Embryonic facial prominence (tissue), 1 donor: Measurements from ENCODE around the gene ANO8.

ENCODE experiments used
- DNase-seq: peaks from one replicate; pipeline ENCODE4 v3.0.0-alpha.2; 2016; ENCODE audit errors: extremely low spot score

The ANO8 gene

DNA sequence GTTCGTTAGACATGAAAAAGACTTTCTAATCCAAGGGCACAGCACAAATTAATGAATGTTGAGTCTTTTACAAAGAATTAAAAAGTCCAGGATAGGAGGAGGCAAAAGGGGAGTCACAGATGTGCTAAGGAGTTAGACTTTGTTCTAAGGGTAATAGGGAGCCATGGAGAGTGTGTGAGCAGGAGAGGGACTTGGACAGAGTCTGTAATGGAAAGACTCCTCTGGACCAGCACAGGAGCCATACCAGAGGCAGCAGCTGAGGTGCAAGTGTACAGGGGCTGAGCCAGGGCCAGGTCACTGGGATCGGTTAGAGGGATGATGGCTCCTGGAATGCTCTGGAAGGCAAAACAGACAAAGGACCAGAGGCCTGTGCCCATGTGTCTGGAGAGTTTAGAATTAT is 13.2 kb upstream of the ANO8 start:
- DNase-seq: no peak

DNA sequence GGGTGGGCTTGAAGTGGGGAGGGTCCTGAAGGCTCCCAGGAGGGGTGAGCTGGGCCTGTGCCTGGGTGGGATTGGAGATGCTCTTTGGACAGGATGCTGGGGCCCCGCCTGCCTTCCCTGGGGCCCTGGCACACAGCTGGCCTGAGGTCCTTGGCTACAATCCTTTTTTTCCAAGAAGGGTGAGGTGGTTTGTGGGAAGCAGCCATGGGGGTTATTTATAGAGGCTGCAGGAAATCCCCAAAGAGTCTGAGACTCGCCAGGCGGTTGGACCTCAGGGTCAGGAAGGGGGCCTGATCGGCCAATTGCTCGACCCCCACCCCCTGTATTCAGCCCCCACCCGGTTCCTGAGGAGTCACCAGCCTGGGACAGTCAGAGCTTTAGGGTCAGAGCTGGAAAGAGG is 12.7 kb upstream of the ANO8 start:
- no peak for DNase-seq

DNA sequence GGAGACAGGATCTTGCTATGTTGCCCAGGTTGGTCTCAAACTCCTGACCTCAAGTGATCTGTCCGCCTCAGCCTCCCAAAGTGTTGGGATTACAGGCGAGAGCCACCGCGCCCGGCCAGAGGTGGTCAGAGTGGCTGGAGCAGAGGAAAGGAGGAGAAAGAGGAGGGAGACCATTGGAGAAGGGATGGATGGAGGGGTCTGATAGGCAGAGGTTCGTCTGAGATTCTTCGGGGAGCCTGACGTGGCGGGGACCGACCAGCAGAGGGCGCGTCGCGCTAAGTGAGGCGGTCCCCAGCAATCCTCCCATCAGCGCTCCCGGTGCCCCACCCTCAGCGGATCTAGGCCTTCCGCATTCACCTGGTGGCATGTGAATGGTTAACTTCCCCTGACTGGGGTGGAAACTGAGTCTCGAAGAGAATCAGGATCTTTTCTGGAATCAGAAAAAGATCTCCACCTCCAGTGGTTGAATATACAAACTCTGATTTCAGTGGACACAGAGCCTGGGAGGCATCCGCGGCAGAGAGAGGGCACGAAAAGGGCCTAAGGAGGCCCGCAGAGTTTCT is 11.5 kb upstream of the ANO8 start:
- no peak for DNase-seq

DNA sequence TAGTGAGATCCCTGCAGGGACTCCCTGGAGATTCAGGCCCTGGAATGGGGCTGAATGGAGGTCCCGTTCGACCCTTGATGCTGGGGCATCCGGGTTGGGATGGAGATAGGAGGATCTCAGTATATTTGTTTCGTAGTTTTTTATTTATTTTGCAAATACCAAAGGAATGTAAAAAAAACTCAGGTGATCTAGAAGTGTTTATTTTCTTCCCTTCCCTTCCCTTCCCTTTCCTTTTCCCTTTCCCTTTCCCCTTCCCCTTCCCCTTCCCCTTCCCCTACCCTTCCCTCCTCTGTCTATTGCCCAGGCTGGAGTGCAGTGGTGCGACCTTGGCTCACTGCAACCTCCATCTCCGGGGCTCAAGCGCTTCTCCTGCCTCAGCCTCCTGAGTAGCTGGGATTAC is 7.2 kb upstream of the ANO8 start:
- DNase-seq: no peak

DNA sequence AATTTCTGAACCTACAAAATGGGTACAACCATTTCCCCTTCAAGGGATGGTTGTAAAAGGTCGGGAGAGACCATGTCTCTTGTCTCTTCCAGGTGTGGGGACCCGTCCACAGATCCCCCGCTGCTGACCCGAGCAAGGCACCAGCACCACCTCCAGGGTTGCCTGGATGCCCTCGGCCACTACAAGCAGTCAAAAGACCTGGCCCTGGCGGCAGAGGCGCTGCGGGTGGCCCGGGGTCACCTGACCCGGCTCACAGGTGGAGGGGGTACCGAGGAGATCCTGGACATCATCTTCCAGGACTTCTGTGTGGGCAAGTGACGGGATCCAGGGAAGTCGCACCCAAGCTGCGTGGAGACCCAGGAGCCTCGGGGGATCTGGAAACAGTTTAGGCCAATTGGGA is 6.7 kb upstream of the ANO8 start:
- DNase-seq: no peak

DNA sequence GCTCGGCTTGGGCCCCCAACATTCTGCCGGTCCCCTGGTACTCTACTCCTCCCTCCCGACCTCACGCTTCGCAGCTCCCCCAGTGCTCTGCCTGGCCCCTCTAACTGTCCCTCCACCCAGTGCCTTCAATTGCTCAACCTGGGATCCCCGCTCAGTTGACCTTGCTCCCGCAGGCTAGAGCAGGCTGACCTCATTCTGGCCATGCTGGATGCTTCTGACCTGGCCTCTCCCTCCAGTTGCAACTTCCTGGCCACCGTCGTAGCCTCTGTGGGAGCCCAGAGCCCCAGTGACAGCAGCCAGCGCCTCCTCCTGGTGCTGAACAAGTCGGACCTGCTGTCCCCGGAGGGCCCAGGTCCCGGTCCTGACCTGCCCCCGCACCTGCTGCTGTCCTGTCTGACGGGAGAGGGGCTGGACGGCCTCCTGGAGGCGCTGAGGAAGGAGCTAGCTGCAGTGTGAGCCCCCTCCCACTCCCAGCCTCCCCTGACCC is 6.3 kb upstream of the ANO8 start:
- DNase-seq: no peak

DNA sequence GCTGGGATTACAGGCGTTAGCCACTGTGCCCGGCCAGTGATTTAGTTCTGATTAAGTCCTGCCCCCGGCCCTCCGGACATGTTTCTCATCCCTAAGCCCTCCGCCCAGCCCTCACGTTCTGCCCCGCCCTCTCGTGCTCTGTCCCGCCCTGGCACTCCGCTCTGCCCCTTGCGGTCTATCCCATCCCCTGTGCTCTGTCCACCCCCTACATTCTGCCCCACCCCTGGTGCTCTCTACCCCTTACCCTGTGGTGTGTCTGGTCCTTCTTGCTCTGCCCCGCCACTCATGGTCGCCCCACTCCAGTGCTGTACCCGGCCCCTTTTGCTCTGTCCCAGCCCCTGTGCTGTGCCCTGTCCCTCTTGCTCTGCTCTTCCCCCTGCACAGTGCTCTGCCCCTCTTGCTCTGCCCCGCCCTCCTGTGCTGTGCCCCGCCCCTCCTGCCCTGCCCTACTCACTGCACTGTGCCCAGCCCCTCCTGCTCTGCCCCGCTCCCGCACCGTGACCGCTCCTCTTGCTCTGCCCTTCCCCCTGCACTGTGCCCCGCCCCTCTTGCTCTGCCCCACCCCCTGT is 5.7 kb upstream of the ANO8 start:
- DNase-seq: no peak

DNA sequence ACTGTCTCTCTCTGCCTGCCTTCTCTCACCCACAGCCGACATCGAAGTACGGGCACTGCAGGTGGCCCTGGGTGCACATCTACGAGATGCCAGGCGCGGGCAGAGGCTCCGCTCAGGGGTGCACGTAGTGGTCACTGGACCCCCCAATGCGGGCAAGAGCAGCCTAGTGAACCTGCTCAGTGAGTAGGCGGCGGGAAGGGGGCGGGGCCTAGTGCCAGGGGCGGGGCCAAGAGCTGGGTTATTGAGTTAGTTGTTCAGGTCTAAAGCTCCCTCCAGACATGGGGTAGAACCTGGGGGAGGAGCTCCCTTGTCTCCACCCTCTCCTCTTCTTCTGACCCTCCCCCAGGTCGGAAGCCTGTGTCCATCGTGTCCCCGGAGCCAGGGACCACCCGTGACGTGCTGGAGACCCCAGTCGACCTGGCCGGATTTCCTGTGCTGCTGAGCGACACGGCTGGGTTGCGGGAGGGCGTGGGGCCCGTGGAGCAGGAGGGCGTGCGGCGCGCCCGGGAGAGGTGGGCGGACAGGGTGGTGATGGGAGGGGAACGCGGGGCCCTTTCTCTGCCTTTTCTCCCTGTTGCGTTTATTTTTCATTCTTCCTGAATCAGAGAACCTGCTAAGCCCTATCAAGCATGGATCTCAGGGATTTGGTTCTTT is 4.6 kb upstream of the ANO8 start:
- no peak for DNase-seq

DNA sequence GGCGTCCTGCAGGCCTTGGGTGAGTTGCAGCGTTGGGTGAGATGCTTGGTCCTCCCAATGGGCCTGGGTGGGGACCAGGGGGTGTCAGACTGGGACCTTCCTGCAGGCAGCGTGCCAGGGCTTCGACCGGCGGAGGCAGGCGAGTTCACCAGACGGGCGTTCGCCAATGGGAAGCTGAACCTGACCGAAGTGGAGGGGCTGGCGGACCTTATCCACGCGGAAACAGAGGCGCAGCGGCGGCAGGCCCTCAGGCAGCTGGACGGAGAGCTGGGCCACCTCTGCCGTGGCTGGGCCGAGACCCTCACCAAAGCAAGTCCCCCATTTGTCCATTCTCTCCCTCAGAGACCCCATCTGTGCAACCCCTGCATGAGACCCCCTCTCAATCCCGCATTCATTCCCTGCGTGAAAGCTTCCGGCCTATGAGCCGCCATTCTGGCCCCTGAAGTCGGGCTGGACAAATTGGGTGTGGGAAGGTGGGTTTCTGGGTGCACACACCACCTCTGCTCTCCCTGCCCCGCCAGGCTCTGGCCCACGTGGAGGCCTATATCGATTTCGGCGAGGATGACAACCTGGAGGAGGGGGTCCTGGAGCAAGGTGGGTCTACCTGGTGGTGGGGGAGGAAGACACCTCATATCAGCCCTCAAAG is 3.9 kb upstream of the ANO8 start:
- no peak for DNase-seq

DNA sequence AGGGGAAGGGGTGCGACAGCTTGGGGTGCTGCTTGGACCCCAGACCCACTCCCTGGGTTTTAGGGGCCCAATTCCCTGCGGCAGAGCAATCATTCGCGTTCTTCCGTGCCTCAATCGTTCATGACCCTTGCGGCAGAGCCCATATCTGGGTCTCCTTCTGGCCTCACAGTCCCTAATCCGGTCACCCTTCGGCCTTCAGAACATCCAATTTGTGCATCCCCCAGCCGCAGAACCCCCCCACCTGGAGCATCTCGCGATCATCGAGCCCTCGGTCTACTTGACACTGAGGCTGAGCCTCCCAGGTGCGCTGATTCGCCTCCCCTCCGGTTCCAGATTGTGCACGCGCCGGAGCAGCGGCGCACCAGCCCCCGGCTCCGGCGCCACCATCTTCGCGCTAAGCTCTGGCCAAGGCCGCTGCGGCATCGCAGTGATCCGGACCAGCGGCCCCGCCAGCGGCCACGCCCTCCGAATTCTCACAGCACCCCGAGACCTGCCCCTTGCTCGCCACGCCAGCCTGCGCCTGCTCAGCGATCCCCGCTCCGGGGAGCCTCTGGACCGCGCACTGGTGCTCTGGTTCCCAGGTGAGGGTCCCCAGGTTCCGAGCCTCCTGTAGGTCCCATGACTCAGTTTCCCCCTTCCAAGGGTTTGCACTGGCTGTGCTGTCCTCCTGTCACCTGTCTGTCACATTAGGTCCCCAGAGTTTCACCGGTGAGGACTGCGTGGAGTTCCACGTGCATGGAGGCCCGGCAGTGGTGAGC is 3.2 kb upstream of the ANO8 start:
- DNase-seq: no peak

DNA sequence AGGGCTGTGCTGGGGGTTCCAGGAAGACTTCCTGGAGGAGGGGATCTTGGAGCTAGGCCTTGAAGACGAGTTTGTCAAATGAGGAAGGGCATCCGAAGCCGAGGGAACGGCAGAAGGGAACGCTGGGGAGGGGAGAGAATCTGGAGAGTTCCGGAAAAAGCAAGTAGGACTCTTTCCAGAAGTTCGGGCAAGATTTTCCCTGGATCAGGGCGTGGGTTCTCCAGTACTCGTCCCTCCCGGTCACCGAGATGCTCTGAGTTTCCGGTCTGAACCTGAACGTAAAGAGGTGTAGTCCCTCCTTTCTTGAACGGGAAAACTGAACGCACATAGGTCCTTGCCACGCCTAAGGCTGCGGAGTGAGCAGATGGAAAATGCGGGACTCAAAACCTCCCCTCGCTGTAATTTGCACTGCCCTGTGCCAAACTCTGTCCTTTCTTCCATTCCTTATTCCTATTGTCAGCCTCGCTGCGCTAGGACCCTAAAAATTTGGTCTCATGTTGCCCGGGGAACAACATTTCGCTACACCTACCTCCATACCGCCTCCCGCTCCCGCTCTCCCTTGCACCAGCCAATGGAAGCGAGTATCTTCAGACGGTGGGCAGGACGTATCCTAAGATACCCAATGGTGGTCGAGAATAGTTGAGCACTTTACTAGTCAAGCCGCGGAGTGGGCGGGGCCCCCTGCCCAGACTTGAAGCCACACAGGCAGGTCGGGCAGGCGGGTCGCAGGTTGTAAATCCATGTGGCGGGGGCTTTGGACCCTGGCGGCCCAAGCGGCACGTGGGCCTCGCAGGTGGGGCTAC is 2.4 kb upstream of the ANO8 start, which contains the start of gene GTPBP3:
Gene GTPBP3, plus strand, starts transcription at position 682 of the 803 bp plus-strand sequence. Its CDS starts 59 bp downstream, at position 741.
- peak; percentile 98 for DNase-seq

DNA sequence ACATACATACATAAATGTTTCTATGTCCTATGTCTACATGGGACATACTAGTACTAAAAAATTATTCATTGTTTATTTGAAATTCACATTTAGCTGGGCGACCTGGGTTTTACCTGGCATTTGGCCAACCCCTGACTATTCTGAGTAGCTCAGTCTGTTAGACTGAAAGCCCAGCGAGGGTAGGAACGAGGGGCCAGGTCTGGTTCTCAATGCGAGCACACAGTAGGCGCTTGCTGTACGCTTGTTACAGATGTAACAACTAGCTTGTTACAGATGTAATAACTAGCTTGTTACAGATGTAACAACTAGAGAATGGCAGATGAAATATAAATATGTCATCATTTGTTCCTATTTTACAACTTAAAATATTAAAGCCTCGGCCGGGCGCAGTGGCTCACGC is 920 bp upstream of the ANO8 start:
- DNase-seq: no peak

DNA sequence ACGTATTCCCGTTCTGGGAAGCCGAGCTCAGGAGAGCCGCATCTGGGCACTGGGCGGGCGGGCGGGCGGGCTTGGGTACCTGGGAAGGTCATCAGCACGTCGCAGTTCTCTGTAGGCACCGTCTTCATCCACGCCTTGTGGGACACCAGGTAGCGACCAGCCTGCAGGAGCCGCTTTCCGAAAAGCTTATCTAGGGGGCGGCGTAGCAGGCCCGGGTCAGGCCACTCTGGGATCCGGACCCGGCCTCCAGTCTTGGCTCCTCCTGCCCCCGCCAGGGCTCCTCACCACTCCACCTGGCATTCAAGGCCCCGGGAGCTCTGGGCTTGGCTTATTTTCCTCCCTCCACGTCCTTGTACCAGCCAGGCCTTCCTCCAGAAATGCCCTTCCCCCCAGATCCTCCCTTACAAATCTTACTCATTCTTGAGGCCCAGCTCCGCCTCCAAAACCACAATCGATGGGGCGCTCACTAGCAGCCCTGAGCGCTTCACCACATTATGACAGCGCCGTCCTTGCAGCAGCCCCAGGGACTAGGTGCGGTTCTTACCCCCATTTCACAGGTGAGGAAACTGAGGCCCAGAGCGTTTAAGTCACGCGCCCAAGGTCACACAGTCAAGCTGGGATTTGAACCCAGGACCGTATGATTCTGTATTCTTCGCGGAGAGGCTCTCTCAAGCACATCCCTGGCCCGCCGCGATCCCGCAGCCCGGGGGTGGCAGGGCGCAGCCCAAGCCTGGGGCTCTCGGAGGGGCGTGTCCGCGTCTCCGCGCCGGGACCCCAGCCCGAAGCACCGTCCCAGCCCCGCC is 843 bp downstream of the ANO8 start:
- no peak for DNase-seq

DNA sequence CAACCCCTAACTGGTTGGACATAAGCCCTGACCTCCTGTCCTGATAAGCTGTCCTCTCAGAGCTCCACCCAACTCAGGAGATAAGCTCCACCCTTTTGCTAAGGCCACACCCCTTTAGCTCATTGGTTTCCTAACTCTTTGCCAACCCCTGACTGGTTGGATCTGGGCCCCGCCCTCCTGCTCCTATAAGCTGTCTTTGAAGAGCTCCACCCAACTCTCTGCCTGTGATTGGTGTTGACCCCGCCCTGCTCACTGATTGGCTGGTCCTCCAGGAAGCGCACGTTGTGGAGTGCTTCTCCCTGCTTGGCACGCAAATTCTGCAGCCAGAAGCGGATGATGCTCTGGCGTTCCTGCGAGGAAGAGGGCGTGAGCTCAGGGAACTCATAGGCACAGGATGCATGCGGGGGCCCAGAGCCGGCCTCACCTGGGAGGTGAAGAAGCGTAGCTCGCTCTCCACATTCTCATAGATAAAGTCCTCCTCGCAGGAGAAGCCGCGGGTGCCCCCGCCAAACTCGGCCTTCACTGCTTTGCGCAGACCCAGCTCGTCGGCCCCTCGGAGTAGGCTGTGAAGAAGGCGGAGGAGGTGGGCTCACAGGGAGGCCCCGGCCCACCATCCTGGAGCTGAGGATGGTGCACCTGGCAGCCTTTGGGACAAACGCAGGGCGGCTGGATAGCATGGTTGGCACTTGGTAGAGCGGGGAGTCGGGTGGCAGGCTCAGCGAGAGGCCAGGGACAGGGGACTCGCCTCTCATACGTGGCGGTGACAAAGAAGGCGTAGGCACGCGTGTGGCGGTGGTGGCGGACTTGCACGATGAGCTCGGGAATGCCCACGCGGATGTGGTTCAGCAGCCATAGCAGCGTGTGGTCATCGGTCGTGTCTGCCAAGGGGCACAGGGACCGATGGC is 1.7 kb downstream of the ANO8 start:
- no peak for DNase-seq

DNA sequence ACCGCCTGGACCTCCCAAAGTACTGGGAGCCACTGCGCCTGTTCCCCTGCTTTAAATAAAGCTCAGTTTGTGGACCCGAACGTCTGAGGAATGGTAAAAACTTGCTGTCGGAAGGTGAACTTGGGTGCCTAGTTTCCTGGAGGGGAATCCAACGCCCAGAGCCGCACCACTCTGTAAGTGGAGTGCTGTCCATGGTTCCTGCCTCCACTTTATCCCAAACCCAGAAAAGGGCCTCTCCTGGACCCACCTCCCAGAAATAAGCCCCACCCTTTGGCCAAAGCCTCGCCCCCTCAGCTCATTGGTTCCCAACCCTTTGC is 2.3 kb downstream of the ANO8 start:
- DNase-seq: no peak

DNA sequence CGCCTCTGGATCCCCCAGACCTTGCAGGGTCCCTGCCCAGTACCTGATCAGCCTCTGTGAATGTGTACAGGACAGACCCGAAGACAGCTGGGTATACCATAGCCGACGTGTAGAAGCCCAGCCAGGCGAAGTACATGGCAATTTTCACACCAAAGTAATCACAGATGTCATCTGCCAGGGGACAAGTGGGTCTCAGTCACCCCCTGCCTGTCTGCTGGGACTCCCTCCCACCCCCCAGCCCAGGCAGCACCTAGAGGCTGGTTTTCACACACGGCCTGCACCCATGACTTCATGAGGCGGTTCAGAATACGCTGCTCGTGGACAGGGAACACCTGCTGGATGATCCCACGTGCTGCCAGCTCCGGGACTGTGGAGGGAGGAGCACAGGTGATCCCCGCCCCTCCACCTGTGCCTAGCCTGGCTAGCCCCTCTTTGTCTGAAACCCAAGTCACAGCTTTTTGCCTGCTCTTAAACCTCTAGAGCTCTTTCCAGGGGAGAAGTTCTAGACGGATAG is 3.6 kb downstream of the ANO8 start:
- no peak for DNase-seq

DNA sequence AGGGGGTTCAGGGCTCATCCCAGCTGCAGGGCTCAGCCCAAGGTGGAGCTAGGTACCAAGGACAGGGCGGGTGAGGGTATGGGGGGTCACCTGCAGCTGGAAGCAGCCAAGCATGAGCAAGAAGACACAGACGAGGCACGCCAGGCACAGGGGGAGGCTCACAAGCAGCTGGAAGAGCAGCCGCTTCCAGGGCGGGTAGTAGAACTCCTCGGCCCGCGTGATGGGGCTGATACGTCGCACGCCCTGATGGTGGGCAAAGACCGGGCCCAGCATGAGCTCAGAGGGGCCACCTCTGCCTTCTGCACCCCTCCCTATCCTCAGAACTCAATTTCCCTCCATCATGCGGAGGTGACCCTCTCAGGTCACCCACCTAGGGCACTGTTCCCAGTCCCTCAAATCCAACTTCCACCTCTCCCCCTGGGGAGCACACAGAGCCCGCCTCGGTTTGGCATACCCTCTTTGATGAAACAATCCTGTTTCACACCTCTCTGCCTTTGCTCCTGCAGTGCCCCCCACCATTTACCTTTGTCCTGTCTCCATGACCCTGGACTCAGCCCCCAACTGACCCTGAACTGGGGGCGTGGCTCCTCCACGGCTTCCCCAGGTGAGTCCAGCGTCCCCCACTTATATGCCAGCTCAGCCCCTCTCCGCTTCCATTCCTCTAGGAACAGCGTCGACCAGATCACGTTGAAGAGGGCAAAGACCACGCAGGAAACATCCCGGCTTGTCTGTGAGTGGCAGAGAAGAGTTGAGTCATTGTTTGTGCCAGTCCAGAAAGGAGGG is 4.2 kb downstream of the ANO8 start:
- DNase-seq: no peak
